ENCODE data around the gene ZNF574.

Gene ZNF574

DNA sequence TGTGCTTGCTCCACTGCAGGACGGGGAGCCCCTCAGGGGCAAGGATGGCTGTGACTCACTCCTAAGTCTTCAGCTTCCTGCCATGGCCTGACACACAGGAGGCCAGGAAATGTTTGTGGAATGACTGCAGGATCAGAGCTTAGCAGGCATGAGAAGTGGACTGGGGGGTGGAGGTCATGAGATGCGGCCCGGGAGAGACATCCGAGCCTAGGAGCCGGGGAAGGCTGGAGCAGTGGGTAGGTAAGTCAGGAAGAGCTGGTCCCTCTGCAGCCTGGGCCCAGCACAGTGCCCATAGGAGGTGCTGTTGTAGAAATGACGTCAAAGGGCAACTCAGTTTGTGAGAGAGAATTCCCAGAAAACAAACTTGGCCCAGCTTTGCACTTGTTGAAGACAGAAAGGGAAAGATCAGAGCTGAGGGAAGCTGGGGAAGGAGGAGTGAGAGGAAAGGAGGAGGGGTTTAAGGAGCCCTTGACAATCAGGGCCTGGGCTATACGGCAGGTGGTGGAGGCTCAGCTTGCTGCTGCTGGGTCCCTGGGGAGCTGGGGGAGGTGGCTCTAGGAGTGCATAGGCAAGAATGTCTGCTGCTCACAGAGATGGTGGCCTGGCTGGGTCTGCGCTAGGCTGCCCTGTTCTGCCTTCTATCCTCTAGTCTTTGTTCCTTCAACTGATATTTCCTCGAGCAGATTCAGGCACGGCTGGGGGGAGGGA, 37.8 kb downstream of the ZNF574 start:
- H3K4me1 ChIP-seq (ENCODE audit: control insufficient read depth in 2 of 2, insufficient read depth in 2 of 2, low read length in 2 of 2) = peaks cover 0 to 2% of the 10 kb centered on the region in 2 donors
- H3K27ac ChIP-seq (ENCODE audit: low read depth in 2 of 2, low read length in 2 of 2) = peak overlapping the region; percentile 14 to 41
- no peaks in the 10 kb centered on the region for H3K27me3 ChIP-seq (ENCODE audit: control insufficient read depth in 2 of 2, insufficient read depth in 2 of 2, low read length in 2 of 2)
- peaks cover 0 to 4% of the 10 kb centered on the region in 2 donors for H3K36me3 ChIP-seq (ENCODE audit: control insufficient read depth in 2 of 2, insufficient read depth in 2 of 2, low read length in 2 of 2)
- H3K4me3 ChIP-seq (ENCODE audit: low read length in 2 of 2) = no peak overlapping the region
- no peak overlapping the region for H3K9ac ChIP-seq (ENCODE audit: low read depth in 1 of 2, low read length in 2 of 2)
- no peaks in the 10 kb centered on the region for H3K9me3 ChIP-seq (ENCODE audit: control insufficient read depth in 2 of 2, low read length in 2 of 2)

DNA sequence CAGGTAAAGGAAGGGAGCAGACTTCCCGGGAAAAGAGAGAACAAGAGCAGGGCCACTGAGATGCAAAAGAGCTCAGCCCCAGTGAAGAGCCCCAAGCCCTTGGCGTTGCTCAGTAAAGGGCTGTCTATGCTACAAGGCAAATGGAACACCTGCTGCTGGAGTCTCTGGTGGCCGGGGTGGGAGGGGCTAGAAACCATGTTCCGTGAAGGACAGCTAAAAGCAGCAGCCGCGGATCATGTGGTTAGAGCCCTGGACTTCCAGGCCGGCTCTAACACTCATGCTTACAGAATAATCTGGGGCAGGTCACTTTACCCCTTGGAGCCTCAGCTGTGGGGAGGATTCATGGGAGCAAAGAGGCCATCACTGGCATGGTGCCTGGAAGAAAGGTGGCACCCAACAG, 38.4 kb downstream of the ZNF574 start:
- peak overlapping the region in 1 of 2 donors; percentile 41 for H3K27ac ChIP-seq (ENCODE audit: low read depth in 2 of 2, low read length in 2 of 2)
- H3K4me1 ChIP-seq (ENCODE audit: control insufficient read depth in 2 of 2, insufficient read depth in 2 of 2, low read length in 2 of 2) = peaks cover 0 to 2% of the 10 kb centered on the region in 2 donors
- no peaks in the 10 kb centered on the region for H3K9me3 ChIP-seq (ENCODE audit: control insufficient read depth in 2 of 2, low read length in 2 of 2)
- H3K27me3 ChIP-seq (ENCODE audit: control insufficient read depth in 2 of 2, insufficient read depth in 2 of 2, low read length in 2 of 2) = no peaks in the 10 kb centered on the region
- peaks cover 0 to 4% of the 10 kb centered on the region in 2 donors for H3K36me3 ChIP-seq (ENCODE audit: control insufficient read depth in 2 of 2, insufficient read depth in 2 of 2, low read length in 2 of 2)
- H3K9ac ChIP-seq (ENCODE audit: low read depth in 1 of 2, low read length in 2 of 2) = no peak overlapping the region
- no peak overlapping the region for H3K4me3 ChIP-seq (ENCODE audit: low read length in 2 of 2)

DNA sequence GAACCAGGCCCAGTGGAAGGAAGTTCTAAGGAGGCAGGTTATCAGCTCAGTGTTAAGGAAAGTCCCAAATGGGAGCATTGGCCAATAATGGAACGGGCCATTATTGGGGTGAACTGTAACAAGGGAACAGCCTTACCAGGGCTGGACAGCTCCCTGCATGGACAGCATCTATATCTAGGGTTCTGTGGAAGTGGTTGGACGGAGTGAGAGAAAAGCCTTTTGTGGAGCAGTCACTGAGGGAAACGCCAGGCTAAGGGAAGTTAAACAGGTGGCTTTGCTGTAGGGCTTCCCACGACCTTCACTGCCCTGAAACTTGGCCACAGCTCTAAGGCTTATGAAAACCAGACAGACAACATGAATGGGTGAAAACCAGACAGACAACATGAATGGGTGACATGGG, 39.3 kb downstream of the ZNF574 start:
- Histone ChIP-seq H3K27me3 (ENCODE audit: control insufficient read depth in 2 of 2, insufficient read depth in 2 of 2, low read length in 2 of 2) (no peaks in the 10 kb centered on the region), H3K27ac (ENCODE audit: low read depth in 2 of 2, low read length in 2 of 2) (peak overlapping the region in 1 of 2 donors; percentile 9), H3K9me3 (ENCODE audit: control insufficient read depth in 2 of 2, low read length in 2 of 2) (no peaks in the 10 kb centered on the region), H3K4me3 (ENCODE audit: low read length in 2 of 2) (no peak overlapping the region), H3K9ac (ENCODE audit: low read depth in 1 of 2, low read length in 2 of 2) (no peak overlapping the region), H3K36me3 (ENCODE audit: control insufficient read depth in 2 of 2, insufficient read depth in 2 of 2, low read length in 2 of 2) (peaks cover 0 to 4% of the 10 kb centered on the region in 2 donors), H3K4me1 (ENCODE audit: control insufficient read depth in 2 of 2, insufficient read depth in 2 of 2, low read length in 2 of 2) (peaks cover 0 to 2% of the 10 kb centered on the region in 2 donors)

DNA sequence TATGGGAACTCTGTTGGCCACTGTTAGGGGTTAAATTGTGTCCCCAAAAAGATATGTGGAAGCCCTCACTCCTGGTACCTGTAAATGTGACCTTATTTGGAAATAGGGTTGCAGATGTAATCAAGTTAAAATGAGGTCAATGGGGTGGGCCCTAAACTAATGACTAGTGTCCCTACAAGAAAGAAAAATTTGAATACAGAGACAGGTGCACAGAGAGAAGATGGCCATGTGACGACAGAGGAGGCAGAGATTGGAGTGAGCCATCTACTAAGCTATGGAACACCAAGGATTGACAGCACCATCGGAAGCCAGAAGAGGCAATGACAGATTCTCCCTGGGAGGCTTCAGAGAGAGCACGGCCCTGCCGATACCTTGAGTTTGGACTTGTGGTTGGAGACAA, 39.7 kb downstream of the ZNF574 start:
- Histone ChIP-seq H3K9ac (ENCODE audit: low read depth in 1 of 2, low read length in 2 of 2) (no peak overlapping the region), H3K27ac (ENCODE audit: low read depth in 2 of 2, low read length in 2 of 2) (no peak overlapping the region), H3K36me3 (ENCODE audit: control insufficient read depth in 2 of 2, insufficient read depth in 2 of 2, low read length in 2 of 2) (peaks cover 0 to 4% of the 10 kb centered on the region in 2 donors), H3K27me3 (ENCODE audit: control insufficient read depth in 2 of 2, insufficient read depth in 2 of 2, low read length in 2 of 2) (no peaks in the 10 kb centered on the region), H3K4me1 (ENCODE audit: control insufficient read depth in 2 of 2, insufficient read depth in 2 of 2, low read length in 2 of 2) (peaks cover 0 to 2% of the 10 kb centered on the region in 2 donors), H3K4me3 (ENCODE audit: low read length in 2 of 2) (no peak overlapping the region), H3K9me3 (ENCODE audit: control insufficient read depth in 2 of 2, low read length in 2 of 2) (no peaks in the 10 kb centered on the region)

DNA sequence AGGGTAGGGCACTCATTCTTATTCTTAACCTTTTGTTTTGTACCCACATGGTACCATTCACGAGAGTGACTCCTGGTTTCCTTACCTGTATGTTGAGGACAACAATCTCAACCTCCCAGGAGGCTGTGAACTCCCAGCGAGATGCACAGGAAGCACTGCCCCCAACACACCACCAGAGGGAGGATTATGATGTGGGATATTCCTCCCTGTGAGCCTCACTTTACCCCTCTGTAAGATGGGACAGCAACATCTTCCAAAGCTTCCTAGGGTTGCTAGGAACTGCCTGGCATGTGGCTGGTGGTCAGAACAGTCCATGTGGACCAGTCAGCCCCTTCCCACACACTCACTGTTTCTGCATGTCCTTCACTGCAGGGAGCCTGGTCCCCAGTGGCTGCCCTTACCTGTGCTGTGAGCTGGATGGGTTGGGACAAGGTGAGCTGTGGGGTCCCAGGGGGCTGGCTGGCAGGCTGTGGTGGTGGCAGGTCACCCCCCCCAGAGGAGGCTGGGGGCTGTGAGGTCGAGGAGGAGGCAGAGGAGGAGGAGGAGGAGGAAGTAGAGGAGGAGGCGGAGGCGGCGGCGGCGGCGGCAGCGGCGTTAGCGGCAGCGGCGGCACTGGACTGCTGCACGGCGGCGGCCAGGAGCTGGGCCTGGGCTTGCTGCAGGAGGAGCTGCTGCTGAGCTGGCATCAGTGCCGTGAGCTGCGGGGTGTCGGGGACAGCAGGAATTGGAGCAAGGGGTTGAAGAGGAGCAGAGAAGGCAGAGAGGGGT, 40.5 kb downstream of the ZNF574 start:
- Histone ChIP-seq H3K36me3 (ENCODE audit: control insufficient read depth in 2 of 2, insufficient read depth in 2 of 2, low read length in 2 of 2) (peaks cover 0 to 4% of the 10 kb centered on the region in 2 donors), H3K27ac (ENCODE audit: low read depth in 2 of 2, low read length in 2 of 2) (no peak overlapping the region), H3K9ac (ENCODE audit: low read depth in 1 of 2, low read length in 2 of 2) (peak overlapping the region in 1 of 2 donors; percentile 14), H3K4me1 (ENCODE audit: control insufficient read depth in 2 of 2, insufficient read depth in 2 of 2, low read length in 2 of 2) (peaks cover 0 to 2% of the 10 kb centered on the region in 2 donors), H3K4me3 (ENCODE audit: low read length in 2 of 2) (no peak overlapping the region), H3K9me3 (ENCODE audit: control insufficient read depth in 2 of 2, low read length in 2 of 2) (no peaks in the 10 kb centered on the region), H3K27me3 (ENCODE audit: control insufficient read depth in 2 of 2, insufficient read depth in 2 of 2, low read length in 2 of 2) (no peaks in the 10 kb centered on the region)

DNA sequence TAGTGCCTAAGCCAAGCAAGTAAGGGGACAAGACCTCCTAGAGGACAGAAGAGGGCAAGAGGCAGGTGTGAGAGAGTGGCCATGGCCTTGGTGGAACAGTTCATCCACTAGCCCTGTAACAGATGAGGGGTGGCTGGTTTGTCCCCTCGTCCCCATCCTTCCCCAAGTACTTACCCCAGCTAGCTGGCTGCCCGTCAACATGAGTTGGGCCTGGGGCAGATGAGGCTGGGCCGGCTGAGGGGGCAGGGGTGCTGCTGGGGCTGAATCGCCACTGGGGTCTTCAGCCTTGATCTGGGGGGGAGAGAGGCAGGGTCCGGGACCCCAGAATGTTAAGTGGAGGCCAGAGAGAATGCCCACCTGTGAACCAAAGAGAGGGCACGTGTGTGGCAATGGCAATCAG, 41.1 kb downstream of the ZNF574 start:
- H3K4me1 ChIP-seq (ENCODE audit: control insufficient read depth in 2 of 2, insufficient read depth in 2 of 2, low read length in 2 of 2) = peaks cover 0 to 2% of the 10 kb centered on the region in 2 donors
- H3K9ac ChIP-seq (ENCODE audit: low read depth in 1 of 2, low read length in 2 of 2) = no peak overlapping the region
- peaks cover 0 to 4% of the 10 kb centered on the region in 2 donors for H3K36me3 ChIP-seq (ENCODE audit: control insufficient read depth in 2 of 2, insufficient read depth in 2 of 2, low read length in 2 of 2)
- H3K4me3 ChIP-seq (ENCODE audit: low read length in 2 of 2) = no peak overlapping the region
- H3K27ac ChIP-seq (ENCODE audit: low read depth in 2 of 2, low read length in 2 of 2) = no peak overlapping the region
- H3K27me3 ChIP-seq (ENCODE audit: control insufficient read depth in 2 of 2, insufficient read depth in 2 of 2, low read length in 2 of 2) = no peaks in the 10 kb centered on the region
- no peaks in the 10 kb centered on the region for H3K9me3 ChIP-seq (ENCODE audit: control insufficient read depth in 2 of 2, low read length in 2 of 2)

DNA sequence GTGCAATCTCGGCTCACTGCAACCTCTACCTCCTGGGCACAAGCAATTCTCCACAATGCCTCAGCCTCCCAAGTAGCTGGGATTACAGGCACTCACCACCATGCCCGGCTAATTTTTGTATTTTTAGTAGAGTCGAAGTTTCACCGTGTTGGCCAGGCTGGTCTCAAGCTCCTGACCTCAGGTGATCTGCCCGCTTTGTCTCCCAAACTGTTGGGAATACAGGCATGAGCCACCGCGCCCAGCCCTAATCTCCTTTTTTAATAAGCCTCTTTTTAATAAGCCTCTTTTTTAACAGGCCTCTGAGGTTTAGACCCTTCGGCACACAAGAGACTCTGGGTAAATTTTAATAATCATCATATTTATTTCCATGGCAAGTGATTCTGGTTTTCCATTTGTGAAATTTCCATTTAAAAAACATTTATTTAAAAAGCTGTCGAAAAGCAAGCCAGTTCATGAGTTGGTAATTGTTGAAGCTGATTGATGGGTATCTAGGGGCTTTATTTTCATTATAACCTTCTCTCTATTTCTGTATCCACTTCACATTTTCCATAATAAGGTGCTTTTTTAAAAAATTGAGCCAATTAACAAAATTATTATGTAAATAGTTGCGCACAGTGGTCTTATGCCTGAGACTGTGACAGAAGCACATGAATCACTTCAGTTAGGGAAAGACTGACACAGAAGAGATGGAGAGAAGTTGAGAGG, 44.5 kb downstream of the ZNF574 start:
- H3K27me3 ChIP-seq (ENCODE audit: control insufficient read depth in 2 of 2, insufficient read depth in 2 of 2, low read length in 2 of 2) = no peaks in the 10 kb centered on the region
- no peak overlapping the region for H3K4me3 ChIP-seq (ENCODE audit: low read length in 2 of 2)
- no peak overlapping the region for H3K27ac ChIP-seq (ENCODE audit: low read depth in 2 of 2, low read length in 2 of 2)
- H3K36me3 ChIP-seq (ENCODE audit: control insufficient read depth in 2 of 2, insufficient read depth in 2 of 2, low read length in 2 of 2) = peaks cover 0 to 4% of the 10 kb centered on the region in 2 donors
- H3K9me3 ChIP-seq (ENCODE audit: control insufficient read depth in 2 of 2, low read length in 2 of 2) = no peaks in the 10 kb centered on the region
- H3K4me1 ChIP-seq (ENCODE audit: control insufficient read depth in 2 of 2, insufficient read depth in 2 of 2, low read length in 2 of 2) = peaks cover 0 to 5% of the 10 kb centered on the region in 2 donors
- no peak overlapping the region for H3K9ac ChIP-seq (ENCODE audit: low read depth in 1 of 2, low read length in 2 of 2)

DNA sequence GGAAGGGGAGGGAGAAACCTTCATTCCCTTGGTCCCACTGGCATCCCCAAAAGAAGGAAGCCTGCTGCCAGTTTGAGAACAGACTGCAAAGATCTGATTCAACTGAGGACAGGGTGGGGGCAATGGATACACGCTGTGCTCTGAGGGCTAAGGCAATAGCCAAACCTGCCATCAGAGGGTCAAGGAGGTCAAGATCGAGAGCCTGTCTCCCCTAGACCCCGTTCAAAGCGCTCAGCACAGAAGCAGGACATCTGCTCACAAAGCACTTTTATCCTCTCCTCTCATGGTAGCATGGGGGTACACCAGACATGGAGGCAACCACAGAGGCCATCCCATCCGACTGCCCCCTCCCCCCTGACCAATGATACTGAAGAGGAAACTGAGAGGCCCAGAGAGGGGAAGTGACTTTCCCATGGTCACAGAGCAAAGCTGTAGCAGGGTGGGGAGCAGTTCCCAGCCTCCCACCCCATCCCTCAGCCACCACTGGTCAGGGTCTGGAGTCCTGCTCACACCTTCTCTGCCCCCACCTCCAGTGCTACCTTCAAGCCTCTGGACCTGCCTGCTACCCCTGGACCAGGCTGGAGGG, 45.2 kb downstream of the ZNF574 start:
- Histone ChIP-seq H3K9me3 (ENCODE audit: control insufficient read depth in 2 of 2, low read length in 2 of 2) (no peaks in the 10 kb centered on the region), H3K4me1 (ENCODE audit: control insufficient read depth in 2 of 2, insufficient read depth in 2 of 2, low read length in 2 of 2) (peaks cover 0 to 5% of the 10 kb centered on the region in 2 donors), H3K27me3 (ENCODE audit: control insufficient read depth in 2 of 2, insufficient read depth in 2 of 2, low read length in 2 of 2) (no peaks in the 10 kb centered on the region), H3K27ac (ENCODE audit: low read depth in 2 of 2, low read length in 2 of 2) (peak overlapping the region; percentile 33 to 56), H3K4me3 (ENCODE audit: low read length in 2 of 2) (no peak overlapping the region), H3K36me3 (ENCODE audit: control insufficient read depth in 2 of 2, insufficient read depth in 2 of 2, low read length in 2 of 2) (peaks cover 0 to 4% of the 10 kb centered on the region in 2 donors), H3K9ac (ENCODE audit: low read depth in 1 of 2, low read length in 2 of 2) (no peak overlapping the region)

DNA sequence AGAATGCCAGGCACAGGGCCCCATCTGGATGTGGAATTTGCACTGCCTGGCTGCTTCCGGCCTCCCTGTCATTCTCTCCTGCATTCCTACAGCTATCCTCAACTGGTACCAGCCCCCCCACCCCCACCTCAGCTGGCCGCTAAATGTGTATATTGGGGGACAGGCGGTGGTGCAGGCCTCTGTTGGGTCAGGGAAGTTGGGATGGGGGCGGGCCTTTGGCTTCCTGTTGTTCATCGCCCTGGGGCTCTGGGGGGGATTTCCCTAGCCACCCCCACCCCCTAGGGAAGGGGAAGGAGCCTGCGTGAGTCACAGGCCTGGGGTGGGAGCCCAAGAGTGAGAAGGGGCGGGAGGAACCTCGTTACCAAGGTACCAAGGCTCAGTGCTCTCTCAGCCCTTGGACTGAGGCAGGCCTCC, 45.7 kb downstream of the ZNF574 start:
- Histone ChIP-seq H3K9ac (ENCODE audit: low read depth in 1 of 2, low read length in 2 of 2) (no peak overlapping the region), H3K4me3 (ENCODE audit: low read length in 2 of 2) (no peak overlapping the region), H3K27me3 (ENCODE audit: control insufficient read depth in 2 of 2, insufficient read depth in 2 of 2, low read length in 2 of 2) (no peaks in the 10 kb centered on the region), H3K36me3 (ENCODE audit: control insufficient read depth in 2 of 2, insufficient read depth in 2 of 2, low read length in 2 of 2) (no peaks in the 10 kb centered on the region), H3K4me1 (ENCODE audit: control insufficient read depth in 2 of 2, insufficient read depth in 2 of 2, low read length in 2 of 2) (peaks cover 0 to 5% of the 10 kb centered on the region in 2 donors), H3K9me3 (ENCODE audit: control insufficient read depth in 2 of 2, low read length in 2 of 2) (no peaks in the 10 kb centered on the region), H3K27ac (ENCODE audit: low read depth in 2 of 2, low read length in 2 of 2) (peak overlapping the region; percentile 33 to 56)
